Measurements from ENCODE around the gene CRELD2. TPM values are rescaled to one million over a fixed set of nuclear protein-coding genes. Genes with fewer than 3 reads are reported as not detected.

The CRELD2 gene
- total and polyA plus RNA-seq, 2 of the 13 experiments (the other 11 are each of a cell fraction or from before 2014, with no cell fraction given) = 17.2 to 44.7 TPM

GRCh38 chr22:49970528-49971231 lies 52.2 kb downstream of the CRELD2 start (continued):
- TF ChIP-seq HBP1 (CRISPR knock-in tag; IDR thresholded peaks at IDR 0.05; ENCODE audit: low read depth) = peak; percentile 92; the same call in 1 of the 2 replicates
- TF ChIP-seq DMTF1 (CRISPR knock-in tag; IDR thresholded peaks at IDR 0.05) = no peak
- TF ChIP-seq ZNF766 (CRISPR knock-in tag; IDR thresholded peaks at IDR 0.05; ENCODE audit: borderline replicate concordance) = no peak; the same call in 1 of the 2 replicates
- TF ChIP-seq RXRB (CRISPR knock-in tag; IDR thresholded peaks at IDR 0.05; ENCODE audit: borderline replicate concordance) = peak; percentile 88
- peak; percentile 88 for TF ChIP-seq NRL (CRISPR knock-in tag; IDR thresholded peaks at IDR 0.05; ENCODE audit: borderline replicate concordance)
- TF ChIP-seq DDIT3 (CRISPR knock-in tag; IDR thresholded peaks at IDR 0.05) = no peak
- peak; percentile 82; the same call in 1 of the 2 replicates for TF ChIP-seq ZSCAN25 (CRISPR knock-in tag; IDR thresholded peaks at IDR 0.05)
- no peak for TF ChIP-seq NCOA5 (CRISPR knock-in tag; IDR thresholded peaks at IDR 0.05)
- TF ChIP-seq MNT (IDR thresholded peaks at IDR 0.05) = peak; percentile 97
- no peak for TF ChIP-seq ZNF513 (CRISPR knock-in tag; conservative IDR thresholded peaks at IDR 0.05)
- peak; percentile 77; the same call in 1 of the 2 replicates for TF ChIP-seq HMGXB3 (CRISPR knock-in tag; IDR thresholded peaks at IDR 0.05; ENCODE audit: borderline replicate concordance)
- peak; percentile 72; the same call in 1 of the 2 replicates for TF ChIP-seq ZBTB25 (CRISPR knock-in tag; IDR thresholded peaks at IDR 0.05)
- 0 out of 2 replicates have a peak, but pooled peaks have one; percentile 11 for TF ChIP-seq EED (CRISPR knock-in tag; IDR thresholded peaks at IDR 0.05)
- 0 out of 2 replicates have a peak, but pooled peaks have one; percentile 50 for TF ChIP-seq JDP2 (CRISPR knock-in tag; IDR thresholded peaks at IDR 0.05; ENCODE audit: borderline replicate concordance)
- TF ChIP-seq ZNF567 (CRISPR knock-in tag; IDR thresholded peaks at IDR 0.05; ENCODE audit: borderline replicate concordance) = no peak

Data from HepG2 (cell line).